WTC11 (cell line): ENCODE results near the gene FNDC3B. TPM values are rescaled to one million over a fixed set of nuclear protein-coding genes. Genes with fewer than 3 reads are reported as not detected.

Source experiments
- ATAC-seq: fragments of 200-7000 bp; cut with Tn5 transposase; 2 replicates; pipeline ENCODE4 v1.10.0; 2021; ENCODE audit warnings: mild to moderate bottlenecking, moderate library complexity
- CTCF ChIA-PET: fragments of 300-600 bp; sonication (Branson Sonifier 250); formaldehyde crosslinking; loops from one replicate; lab custom pipeline; 2021; ENCODE audit warnings: antibody characterized with exemption; lab: Charles Lee
- POLR2A ChIA-PET: fragments of 350-600 bp; sonication (Branson Sonifier 250); formaldehyde crosslinking; loops from one replicate; lab custom pipeline; 2021; ENCODE audit warnings: antibody characterized with exemption; lab: Charles Lee
- DNase-seq: peaks from one replicate; pipeline ENCODE4 v3.0.0; 2021; ENCODE audit warnings: low spot score
- H3K27ac Mint-ChIP-seq: 2 replicates; pipeline ENCODE4 v1.8.0; 2021; ENCODE audit warnings: mixed read lengths
- H3K27me3 Mint-ChIP-seq: 2 replicates; pipeline ENCODE4 v1.8.0; 2021; ENCODE audit warnings: low read depth, mild to moderate bottlenecking, moderate library complexity, mixed read lengths
- H3K36me3 Mint-ChIP-seq: 2 replicates; pipeline ENCODE4 v1.8.0; 2021; ENCODE audit warnings: mixed read lengths
- H3K4me1 Mint-ChIP-seq: 2 replicates; pipeline ENCODE4 v1.8.0; 2022; ENCODE audit warnings: mixed read lengths
- H3K4me3 Mint-ChIP-seq: 2 replicates; pipeline ENCODE4 v1.8.0; 2021; ENCODE audit warnings: mild to moderate bottlenecking, moderate library complexity, mixed read lengths
- H3K9me3 Mint-ChIP-seq: 2 replicates; pipeline ENCODE4 v1.8.0; 2021; ENCODE audit warnings: mixed read lengths
- ATF2 ChIP-seq: sonication (generic); formaldehyde crosslinking; IDR thresholded peaks from 2 replicates; pipeline ENCODE4 v1.8.1; 2022; ENCODE audit warnings: low read depth, missing genetic modification reagents, borderline replicate concordance
- CREM ChIP-seq: sonication (generic); formaldehyde crosslinking; IDR thresholded peaks from 2 replicates; pipeline ENCODE4 v1.8.1; 2022; ENCODE audit warnings: mild to moderate bottlenecking, missing genetic modification reagents, moderate library complexity
- CTCF ChIP-seq: fragments of 200-600 bp; IDR thresholded peaks from 2 replicates; pipeline ENCODE4 v1.8.0; 2022; ENCODE audit warnings: antibody characterized with exemption
- E2F1 ChIP-seq: sonication (generic); formaldehyde crosslinking; IDR thresholded peaks from 2 replicates; pipeline ENCODE4 v1.8.0; 2022; ENCODE audit warnings: mild to moderate bottlenecking, missing genetic modification reagents
- JAZF1 ChIP-seq: fragments of 250-450 bp; sonication (Bioruptor Pico); IDR thresholded peaks from 2 replicates; pipeline ENCODE4 v1.9.0; 2021; ENCODE audit warnings: moderate library complexity, mild to moderate bottlenecking, inconsistent platforms
- MXD4 ChIP-seq: fragments of 250-450 bp; sonication (Bioruptor Pico); IDR thresholded peaks from 2 replicates; pipeline ENCODE4 v1.8.0; 2021; ENCODE audit warnings: mild to moderate bottlenecking, moderate library complexity, borderline replicate concordance
- MYBL2 ChIP-seq: sonication (generic); formaldehyde crosslinking; IDR thresholded peaks from 2 replicates; pipeline ENCODE4 v1.8.1; 2023; ENCODE audit warnings: mild to moderate bottlenecking, moderate library complexity, missing genetic modification reagents
- NFYB ChIP-seq: sonication (generic); formaldehyde crosslinking; conservative IDR thresholded peaks from 2 replicates; pipeline ENCODE4 v1.8.0; 2022; ENCODE audit warnings: low read depth, missing genetic modification reagents
- NR3C1 ChIP-seq: sonication (generic); formaldehyde crosslinking; conservative IDR thresholded peaks from 2 replicates; pipeline ENCODE4 v1.8.1; 2023; ENCODE audit warnings: low read depth, mild to moderate bottlenecking, missing genetic modification reagents
- PREB ChIP-seq: sonication (generic); formaldehyde crosslinking; IDR thresholded peaks from 2 replicates; pipeline ENCODE4 v1.8.1; 2022; ENCODE audit warnings: mild to moderate bottlenecking, missing genetic modification reagents, moderate library complexity, borderline replicate concordance
- PRRX2 ChIP-seq: fragments of 250-450 bp; sonication (Bioruptor Pico); IDR thresholded peaks from 2 replicates; pipeline ENCODE4 v1.8.0; 2021; ENCODE audit warnings: mild to moderate bottlenecking
- SMAD3 ChIP-seq: sonication (generic); formaldehyde crosslinking; IDR thresholded peaks from 2 replicates; pipeline ENCODE4 v1.8.0; 2022; ENCODE audit warnings: missing genetic modification reagents, mild to moderate bottlenecking, borderline replicate concordance
- TEAD1 ChIP-seq: sonication (generic); formaldehyde crosslinking; IDR thresholded peaks from 2 replicates; pipeline ENCODE4 v1.8.0; 2022; ENCODE audit warnings: mild to moderate bottlenecking, missing genetic modification reagents
- ZMAT4 ChIP-seq: fragments of 250-450 bp; sonication (Bioruptor Pico); IDR thresholded peaks from 2 replicates; pipeline ENCODE4 v1.9.0; 2021; ENCODE audit warnings: mild to moderate bottlenecking
- ZNF121 ChIP-seq: sonication (generic); formaldehyde crosslinking; IDR thresholded peaks from 2 replicates; pipeline ENCODE4 v1.8.0; 2023; ENCODE audit warnings: missing genetic modification reagents
- ZNF416 ChIP-seq: fragments of 250-450 bp; sonication (Bioruptor Pico); IDR thresholded peaks from 2 replicates; pipeline ENCODE4 v1.9.0; 2021; ENCODE audit warnings: mild to moderate bottlenecking, inconsistent platforms
- ZSCAN18 ChIP-seq: fragments of 250-450 bp; sonication (Bioruptor Pico); IDR thresholded peaks from 2 replicates; pipeline ENCODE4 v2.1.2; 2022; ENCODE audit warnings: mild to moderate bottlenecking, moderate library complexity
- total RNA-seq: library from RNA; stranded (reverse); gene quantifications from 3 replicates; pipeline ENCODE4 v1.2.3, GENCODE V29; 2021

FNDC3B gene
- total RNA-seq, 1 experiment from 2014 or later = 42.8 TPM

GRCh38 chr3:172103724-172104123 is 64.3 kb downstream of the FNDC3B start (continued):
- TF ChIP-seq PREB (CRISPR knock-in tag) = no peak
- TF ChIP-seq PRRX2 (CRISPR knock-in tag) = no peak
- TF ChIP-seq NR3C1 (CRISPR knock-in tag) = no peak
- TF ChIP-seq CTCF = no peak

GRCh38 chr3:172104471-172105072 is 65.2 kb downstream of the FNDC3B start:
- H3K27ac Mint-ChIP-seq = peak overlapping the region; percentile 94
- DNase-seq (peak; percentile 54), ATAC-seq (peak; percentile 98)
- ChIA-PET CTCF (interaction anchor here (0.6 to 1.4 kb wide), 8 partner anchors 9 to 970 kb away, joined by 3 to 7 read pairs (median 4); no protein-coding TSS in a partner anchor), POLR2A (no interaction called here)
- peaks cover 85% of the 10 kb centered on the region for H3K4me1 Mint-ChIP-seq
- H3K27me3 Mint-ChIP-seq = no peaks in the 10 kb centered on the region
- H3K36me3 Mint-ChIP-seq = no peaks in the 10 kb centered on the region
- no peaks in the 10 kb centered on the region for H3K9me3 Mint-ChIP-seq
- no peak for TF ChIP-seq ZMAT4
- 0 out of 2 replicates have a peak, but pooled peaks have one; percentile 17 for TF ChIP-seq NFYB (CRISPR knock-in tag)
- TF ChIP-seq MXD4 (CRISPR knock-in tag) = no peak
- no peak for TF ChIP-seq CREM
- peak overlapping the region; percentile 38 for H3K4me3 Mint-ChIP-seq

DNA sequence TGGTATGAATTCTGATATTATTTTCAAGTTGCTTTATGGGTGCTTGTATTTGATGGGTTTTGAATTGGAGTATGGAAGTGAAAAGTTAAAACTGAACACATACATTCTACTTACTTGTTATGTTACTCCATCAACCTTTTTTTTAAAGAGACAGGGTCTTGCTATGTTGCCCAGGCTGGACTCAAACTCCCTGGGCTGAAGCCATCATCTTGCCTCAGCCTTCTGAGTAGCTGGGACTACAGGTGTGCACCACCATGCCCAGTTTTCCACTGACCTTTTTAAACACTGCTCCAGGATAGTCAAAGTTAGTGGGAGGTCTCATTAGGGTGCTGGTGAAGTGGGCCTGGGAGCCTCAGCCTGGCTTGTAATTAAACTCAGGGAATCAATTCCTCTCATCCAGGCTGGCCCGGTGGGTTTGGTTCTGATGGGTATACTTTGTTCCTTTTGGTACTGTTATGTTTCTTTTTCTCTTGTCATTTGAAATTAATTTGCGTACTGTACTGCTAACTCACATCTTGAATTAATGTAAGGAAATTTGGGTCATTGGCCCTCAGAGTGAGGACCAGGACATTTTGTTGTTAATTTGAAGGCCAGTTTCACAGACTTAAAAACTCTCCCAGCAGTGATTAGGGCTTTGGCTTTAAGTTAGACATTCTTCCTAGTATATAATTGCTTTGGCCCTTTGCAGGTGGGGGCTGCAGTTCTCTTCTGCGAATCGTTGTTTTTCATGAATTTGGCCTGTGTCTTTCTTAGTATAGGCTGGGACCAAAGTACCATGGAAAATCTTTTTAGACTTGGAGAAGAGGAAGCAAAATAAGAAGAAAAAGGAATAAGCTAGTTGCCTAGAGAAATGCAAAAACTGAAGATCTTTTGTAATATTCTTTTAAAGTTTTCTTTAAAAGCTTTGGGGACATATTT is 66.9 kb downstream of the FNDC3B start:
- no peak overlapping the region for H3K4me3 Mint-ChIP-seq
- DNase-seq (no peak), ATAC-seq (no peak)
- H3K27ac Mint-ChIP-seq = peak overlapping the region; percentile 89; the same call in 1 of the 2 replicates
- ChIA-PET CTCF (interaction anchor here (0.6 to 0.7 kb wide), 2 partner anchors 34 to 397 kb away, joined by 5 read pairs; no protein-coding TSS in a partner anchor), POLR2A (no interaction called here)
- H3K27me3 Mint-ChIP-seq = no peaks in the 10 kb centered on the region
- H3K4me1 Mint-ChIP-seq = peaks cover 81% of the 10 kb centered on the region
- TF ChIP-seq E2F1 (CRISPR knock-in tag) (no peak), ZNF121 (CRISPR knock-in tag) (peak; percentile 94; the same call in 1 of the 2 replicates)
- H3K9me3 Mint-ChIP-seq = no peaks in the 10 kb centered on the region
- no peaks in the 10 kb centered on the region for H3K36me3 Mint-ChIP-seq

DNA sequence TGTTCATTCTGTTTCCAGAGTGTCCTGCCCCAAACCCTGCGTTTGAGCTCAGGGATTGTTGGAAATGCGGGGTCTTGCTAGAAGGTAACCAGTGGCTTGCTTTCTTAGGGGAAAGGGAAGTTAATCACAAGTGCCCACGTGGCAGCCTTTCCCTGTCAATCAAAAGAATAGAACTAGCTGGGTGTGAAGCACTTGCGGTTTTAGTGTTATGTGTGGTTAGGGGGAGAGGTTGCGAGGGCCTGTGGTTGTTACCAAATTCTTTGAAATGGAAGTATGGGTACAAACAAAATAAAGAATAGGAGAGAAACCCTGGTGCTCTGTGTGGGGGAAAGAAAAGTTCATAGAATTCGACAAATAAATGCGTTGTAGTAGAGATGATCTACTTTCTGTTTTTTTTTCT is 67.6 kb downstream of the FNDC3B start:
- POLR2A ChIA-PET = no interaction called here
- TF ChIP-seq MYBL2 (CRISPR knock-in tag) = no peak
- TF ChIP-seq TEAD1 = no peak
- TF ChIP-seq ZNF416 (CRISPR knock-in tag) = no peak
- TF ChIP-seq ATF2 (CRISPR knock-in tag) = no peak
- no peak for TF ChIP-seq ZSCAN18 (CRISPR knock-in tag)
- TF ChIP-seq MXD4 (CRISPR knock-in tag) = no peak
- TF ChIP-seq NFYB (CRISPR knock-in tag) = no peak
- TF ChIP-seq JAZF1 (CRISPR knock-in tag) = no peak
- TF ChIP-seq SMAD3 (CRISPR knock-in tag) = no peak
- TF ChIP-seq, all 79 proteins: peak for 0
- ATAC-seq = no peak

More for the DNA sequence above, 67.6 kb downstream of the FNDC3B start:
- CTCF ChIA-PET = no interaction called here
- Mint-ChIP-seq H3K36me3 (no peaks in the 10 kb centered on the region), H3K27me3 (no peaks in the 10 kb centered on the region), H3K4me1 (peaks cover 82% of the 10 kb centered on the region), H3K9me3 (no peaks in the 10 kb centered on the region), H3K4me3 (no peak overlapping the region), H3K27ac (peak overlapping the region; percentile 89)
- no peak for DNase-seq
